Central memory CD8-positive, alpha-beta T cell (primary cell): Measurements from ENCODE around the gene SLC36A4.

Source experiments
- ATAC-seq: fragments of 150-1000 bp; cut with Tn5 transposase; replicated peaks from 2 replicates; pipeline ENCODE4 v1.10.0; 2022; ENCODE audit warnings: mild to moderate bottlenecking, moderate FRiP score, moderate number of reproducible peaks; ENCODE audit not compliant: poor library complexity, severe bottlenecking; ENCODE audit errors: extremely low read depth
- DNase-seq, 2 donors: peaks; one replicate each; pipeline ENCODE4 v3.0.0; 2021; ENCODE audit warnings: low spot score in 2 of 2
- H3K27ac Mint-ChIP-seq: one replicate; pipeline ENCODE4 v1.8.0; 2022; ENCODE audit warnings: low read depth, mild to moderate bottlenecking, moderate library complexity, mixed read lengths
- H3K27me3 Mint-ChIP-seq: one replicate; pipeline ENCODE4 v1.8.0; 2022; ENCODE audit warnings: mixed read lengths
- H3K36me3 Mint-ChIP-seq: one replicate; pipeline ENCODE4 v1.8.0; 2022; ENCODE audit warnings: mild to moderate bottlenecking, moderate library complexity, mixed read lengths; ENCODE audit not compliant: insufficient read depth
- H3K4me1 Mint-ChIP-seq: one replicate; pipeline ENCODE4 v1.8.0; 2022; ENCODE audit warnings: mixed read lengths
- H3K4me3 Mint-ChIP-seq: one replicate; pipeline ENCODE4 v1.8.0; 2022; ENCODE audit warnings: mild to moderate bottlenecking, moderate library complexity, mixed read lengths
- H3K9me3 Mint-ChIP-seq: one replicate; pipeline ENCODE4 v1.8.0; 2022; ENCODE audit warnings: mixed read lengths

Gene SLC36A4

DNA sequence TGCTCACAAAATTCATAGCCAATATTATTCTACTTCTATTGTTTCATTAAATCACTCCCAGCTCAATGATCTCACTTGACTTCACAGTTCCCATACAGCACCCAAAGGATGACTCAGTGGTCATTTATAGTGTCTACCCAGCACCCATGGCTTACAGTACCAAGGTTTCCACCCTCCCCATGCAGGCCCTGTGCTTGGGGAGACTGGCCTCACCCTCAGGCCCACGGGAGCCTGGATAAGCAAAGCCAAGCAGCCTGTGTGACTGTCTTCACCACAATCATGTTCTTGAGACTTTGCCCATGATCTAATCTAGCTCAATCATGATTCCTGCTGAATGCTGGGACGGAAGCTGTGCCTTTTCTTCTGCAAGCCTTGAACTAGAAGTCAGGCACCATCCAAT, 97.6 kb downstream of the SLC36A4 start:
- Mint-ChIP-seq H3K4me1 (no peaks in the 10 kb centered on the region), H3K9me3 (peaks cover 19% of the 10 kb centered on the region), H3K4me3 (no peak overlapping the region), H3K27ac (no peak overlapping the region), H3K27me3 (peaks cover 21% of the 10 kb centered on the region), H3K36me3 (no peaks in the 10 kb centered on the region)
- ATAC-seq (no peak), DNase-seq (no peak)

DNA sequence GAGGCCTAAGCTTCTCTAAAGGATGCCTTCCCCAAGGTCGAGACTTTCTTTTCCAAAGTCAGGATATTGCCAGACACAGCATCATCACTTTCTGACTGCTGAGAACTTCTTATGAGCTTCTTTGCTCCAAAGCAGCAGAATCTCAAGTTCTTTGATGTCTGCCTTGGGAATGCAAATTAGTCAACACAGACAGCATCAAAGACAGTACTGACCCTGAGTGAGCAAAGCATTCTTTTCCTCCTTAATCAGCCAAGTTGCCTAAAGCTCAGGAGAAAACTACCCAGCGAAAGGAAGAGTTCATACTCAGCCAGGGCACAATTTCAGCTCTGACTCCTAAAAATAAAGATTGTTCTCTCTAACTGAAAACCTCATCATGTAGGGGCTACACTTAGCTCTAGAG, 98.0 kb downstream of the SLC36A4 start:
- H3K4me1 Mint-ChIP-seq, result no peaks in the 10 kb centered on the region
- ATAC-seq (no peak), DNase-seq (no peak)
- peaks cover 19% of the 10 kb centered on the region for H3K9me3 Mint-ChIP-seq
- H3K4me3 Mint-ChIP-seq, result no peak overlapping the region
- peaks cover 25% of the 10 kb centered on the region for H3K27me3 Mint-ChIP-seq
- no peak overlapping the region for H3K27ac Mint-ChIP-seq
- H3K36me3 Mint-ChIP-seq, result no peaks in the 10 kb centered on the region
